ENCODE data around the gene CCDC12. TPM values are rescaled to one million over a fixed set of nuclear protein-coding genes. Genes with fewer than 3 reads are reported as not detected.

The CCDC12 gene
- total RNA-seq, 1 experiment from 2014 or later: 44.2 TPM

- no peaks in the 10 kb centered on the region for H3K79me2 ChIP-seq (ENCODE audit: low read length)
- no peaks in the 10 kb centered on the region for H3K9me3 ChIP-seq (ENCODE audit: low read length)
- no peaks in the 10 kb centered on the region for H3F3A ChIP-seq (ENCODE audit: low read length, unreplicated experiment)
- intact Hi-C loops (cut with micrococcal nuclease): no loop called here
- H3K9me2 ChIP-seq (replicated peaks; ENCODE audit: low read length): no peaks in the 10 kb centered on the region
- ATAC-seq (no peak), DNase-seq (no peak)
- POLR2A ChIA-PET (ENCODE audit: unreplicated experiment): no interaction called here
- no peak overlapping the region for H3K4me2 ChIP-seq (ENCODE audit: low read length)
- no peaks in the 10 kb centered on the region for H4K20me1 ChIP-seq (ENCODE audit: low read length)
- CTCF ChIA-PET: no interaction called here
- H3K36me3 ChIP-seq (ENCODE audit: low read depth, low read length): no peaks in the 10 kb centered on the region
- H3K4me1 ChIP-seq (ENCODE audit: insufficient read depth, low read length): peaks cover 9% of the 10 kb centered on the region
- no TSS peak for BruUV-seq (replicated peaks)
- H3K27ac ChIP-seq (ENCODE audit: low read length): no peak overlapping the region
- TF ChIP-seq, protein P1, sequence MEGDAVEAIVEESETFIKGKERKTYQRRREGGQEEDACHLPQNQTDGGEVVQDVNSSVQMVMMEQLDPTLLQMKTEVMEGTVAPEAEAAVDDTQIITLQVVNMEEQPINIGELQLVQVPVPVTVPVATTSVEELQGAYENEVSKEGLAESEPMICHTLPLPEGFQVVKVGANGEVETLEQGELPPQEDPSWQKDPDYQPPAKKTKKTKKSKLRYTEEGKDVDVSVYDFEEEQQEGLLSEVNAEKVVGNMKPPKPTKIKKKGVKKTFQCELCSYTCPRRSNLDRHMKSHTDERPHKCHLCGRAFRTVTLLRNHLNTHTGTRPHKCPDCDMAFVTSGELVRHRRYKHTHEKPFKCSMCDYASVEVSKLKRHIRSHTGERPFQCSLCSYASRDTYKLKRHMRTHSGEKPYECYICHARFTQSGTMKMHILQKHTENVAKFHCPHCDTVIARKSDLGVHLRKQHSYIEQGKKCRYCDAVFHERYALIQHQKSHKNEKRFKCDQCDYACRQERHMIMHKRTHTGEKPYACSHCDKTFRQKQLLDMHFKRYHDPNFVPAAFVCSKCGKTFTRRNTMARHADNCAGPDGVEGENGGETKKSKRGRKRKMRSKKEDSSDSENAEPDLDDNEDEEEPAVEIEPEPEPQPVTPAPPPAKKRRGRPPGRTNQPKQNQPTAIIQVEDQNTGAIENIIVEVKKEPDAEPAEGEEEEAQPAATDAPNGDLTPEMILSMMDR (conservative IDR thresholded peaks at IDR 0.05; ENCODE audit: low read depth, low read length): no peak
- TF ChIP-seq EZH2 (IDR thresholded peaks at IDR 0.05; ENCODE audit: low read length, unreplicated experiment) (no peak), EZH2phosphoT487 (IDR thresholded peaks at IDR 0.05; ENCODE audit: borderline replicate concordance, low read length) (no peak)
- H3K27me3 ChIP-seq (ENCODE audit: low read length): no peaks in the 10 kb centered on the region
- no peak overlapping the region for H3K9ac ChIP-seq (ENCODE audit: low read length)
- H2AFZ ChIP-seq (ENCODE audit: low read length): no peak overlapping the region
- H3K4me3 ChIP-seq (ENCODE audit: low read length): no peak overlapping the region
These were observed 77.2 kb downstream of the CCDC12 start for GRCh38 chr3:46899151-46900006.

DNA sequence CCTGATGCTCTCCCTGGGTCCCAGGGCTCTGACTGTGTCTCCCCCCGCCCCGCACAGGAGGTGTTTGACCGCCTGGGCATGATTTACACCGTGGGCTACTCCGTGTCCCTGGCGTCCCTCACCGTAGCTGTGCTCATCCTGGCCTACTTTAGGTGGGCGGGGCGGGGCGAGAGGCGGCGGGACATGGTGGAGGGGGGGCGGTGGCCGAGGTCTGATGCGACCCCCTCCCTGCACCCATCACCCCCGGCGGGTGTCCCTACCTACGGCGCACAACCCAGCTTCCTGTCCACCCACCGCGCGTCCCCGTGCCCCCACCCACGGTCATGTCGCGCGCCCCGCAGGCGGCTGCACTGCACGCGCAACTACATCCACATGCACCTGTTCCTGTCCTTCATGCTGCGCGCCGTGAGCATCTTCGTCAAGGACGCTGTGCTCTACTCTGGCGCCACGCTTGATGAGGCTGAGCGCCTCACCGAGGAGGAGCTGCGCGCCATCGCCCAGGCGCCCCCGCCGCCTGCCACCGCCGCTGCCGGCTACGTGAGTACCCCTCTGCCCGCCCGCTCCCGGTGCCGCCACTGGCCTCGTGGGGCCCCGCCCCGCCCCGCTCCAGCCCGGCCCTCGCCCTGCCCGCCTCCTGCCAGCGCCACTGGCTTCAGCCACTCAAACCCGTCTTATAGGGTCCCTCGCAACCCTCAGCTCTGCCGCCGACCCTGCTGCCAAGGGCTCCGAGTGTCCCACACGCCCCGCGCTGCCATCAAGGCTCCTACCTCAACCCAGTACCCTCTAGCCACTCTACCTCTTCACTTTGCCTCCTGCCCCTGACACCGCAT, 78.0 kb downstream of the CCDC12 start:
- intact Hi-C loops (cut with micrococcal nuclease): no loop called here
- ChIA-PET POLR2A (ENCODE audit: unreplicated experiment) (no interaction called here), CTCF (no interaction called here)
- H3K9me2 ChIP-seq (replicated peaks; ENCODE audit: low read length): no peaks in the 10 kb centered on the region
- H3K27ac ChIP-seq (ENCODE audit: low read length): no peak overlapping the region
- BruUV-seq (replicated peaks): no TSS peak
- H3F3A ChIP-seq (ENCODE audit: low read length, unreplicated experiment): no peaks in the 10 kb centered on the region
- H4K20me1 ChIP-seq (ENCODE audit: low read length): no peaks in the 10 kb centered on the region
- no peak overlapping the region for H3K4me3 ChIP-seq (ENCODE audit: low read length)
- H3K9me3 ChIP-seq (ENCODE audit: low read length): no peaks in the 10 kb centered on the region
- no peaks in the 10 kb centered on the region for H3K79me2 ChIP-seq (ENCODE audit: low read length)
- H2AFZ ChIP-seq (ENCODE audit: low read length): no peak overlapping the region
- H3K36me3 ChIP-seq (ENCODE audit: low read depth, low read length): no peaks in the 10 kb centered on the region
- DNase-seq (no peak), ATAC-seq (no peak)
- peaks cover 3% of the 10 kb centered on the region; the same call in 1 of the 2 replicates for H3K4me1 ChIP-seq (ENCODE audit: insufficient read depth, low read length)
- TF ChIP-seq EZH2phosphoT487 (IDR thresholded peaks at IDR 0.05; ENCODE audit: borderline replicate concordance, low read length) (no peak), EZH2 (IDR thresholded peaks at IDR 0.05; ENCODE audit: low read length, unreplicated experiment) (no peak)
- TF ChIP-seq, protein P1 (conservative IDR thresholded peaks at IDR 0.05; ENCODE audit: low read depth, low read length): no peak
- H3K9ac ChIP-seq (ENCODE audit: low read length): no peak overlapping the region
- H3K4me2 ChIP-seq (ENCODE audit: low read length): no peak overlapping the region
- no peaks in the 10 kb centered on the region for H3K27me3 ChIP-seq (ENCODE audit: low read length)
